Right lobe of liver (tissue), 4 donors: Measurements from ENCODE around the gene NRXN3.

Experiments used
- POLR2A ChIP-seq: fragments of 450-650 bp; IDR thresholded peaks from one replicate; pipeline ENCODE4 v1.6.1; 2017; ENCODE audit warnings: antibody characterized with exemption, mild to moderate bottlenecking
- TF ChIP-seq, protein P1 (sequence below), 4 donors: fragments of 200-600 bp in 3 of 4; fragments of 450-650 bp in 1 of 4; IDR thresholded peaks; one replicate each; pipeline versions ENCODE4 v1.5.1 to v1.8.0; 2016 to 2022; ENCODE audit warnings: antibody characterized with exemption in 4 of 4, mild to moderate bottlenecking in 2 of 4
- donor health status: DM: no; HTN: no; CAD: no.
- donor health status: DM: no; HTN: no; CAD: no.
- donor health status: DM: no; HTN: yes; CAD: no.

DNA sequence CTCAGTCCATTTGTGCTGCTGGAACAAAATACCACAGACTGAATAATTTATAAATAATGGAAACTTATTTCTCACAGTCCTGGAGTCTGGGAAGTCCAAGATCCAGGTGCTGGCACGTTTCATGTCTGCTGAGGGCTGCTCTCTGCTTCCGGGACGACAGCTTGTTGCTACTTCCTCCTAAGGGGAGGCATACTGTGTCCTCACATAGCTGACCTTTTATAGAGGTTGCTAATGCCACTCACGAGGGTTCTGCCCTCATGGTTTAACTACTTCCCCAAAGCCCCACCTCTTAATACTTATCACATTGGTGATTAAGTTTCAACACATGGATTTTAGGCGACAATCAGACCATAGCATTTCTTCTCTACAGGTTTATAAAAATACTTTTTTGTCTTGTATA is 411.1 kb downstream of the NRXN3 start:
- TF ChIP-seq POLR2A = no peak
- TF ChIP-seq, protein P1, sequence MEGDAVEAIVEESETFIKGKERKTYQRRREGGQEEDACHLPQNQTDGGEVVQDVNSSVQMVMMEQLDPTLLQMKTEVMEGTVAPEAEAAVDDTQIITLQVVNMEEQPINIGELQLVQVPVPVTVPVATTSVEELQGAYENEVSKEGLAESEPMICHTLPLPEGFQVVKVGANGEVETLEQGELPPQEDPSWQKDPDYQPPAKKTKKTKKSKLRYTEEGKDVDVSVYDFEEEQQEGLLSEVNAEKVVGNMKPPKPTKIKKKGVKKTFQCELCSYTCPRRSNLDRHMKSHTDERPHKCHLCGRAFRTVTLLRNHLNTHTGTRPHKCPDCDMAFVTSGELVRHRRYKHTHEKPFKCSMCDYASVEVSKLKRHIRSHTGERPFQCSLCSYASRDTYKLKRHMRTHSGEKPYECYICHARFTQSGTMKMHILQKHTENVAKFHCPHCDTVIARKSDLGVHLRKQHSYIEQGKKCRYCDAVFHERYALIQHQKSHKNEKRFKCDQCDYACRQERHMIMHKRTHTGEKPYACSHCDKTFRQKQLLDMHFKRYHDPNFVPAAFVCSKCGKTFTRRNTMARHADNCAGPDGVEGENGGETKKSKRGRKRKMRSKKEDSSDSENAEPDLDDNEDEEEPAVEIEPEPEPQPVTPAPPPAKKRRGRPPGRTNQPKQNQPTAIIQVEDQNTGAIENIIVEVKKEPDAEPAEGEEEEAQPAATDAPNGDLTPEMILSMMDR (IDR thresholded peaks at IDR 0.05) = no peak
